Measurements from ENCODE around the gene TK2.

GRCh38 chr16:66460703-66461102, 89.2 kb downstream of the TK2 start:
- TF ChIP-seq CTCF (IDR thresholded peaks at IDR 0.05) = no peak
- TF ChIP-seq POLR2AphosphoS5 (IDR thresholded peaks at IDR 0.05) = no peak
- TF ChIP-seq POLR2A (IDR thresholded peaks at IDR 0.05) = no peak

Data from transverse colon (tissue), 4 donors.